HG02642 (cell line): ENCODE data around the gene TRPM3.

Source experiments
- ATAC-seq: cut with Tn5 transposase; IDR thresholded peaks from one replicate; pipeline ENCODE4 v1.9.1; 2021; ENCODE audit warnings: mild to moderate bottlenecking; ENCODE audit not compliant: unreplicated experiment, poor library complexity

TRPM3 gene

GRCh38 chr9:70542311-70542931 is 579.0 kb downstream of the TRPM3 start:
- ATAC-seq, result no peak

- no peak for ATAC-seq
Measured at GRCh38 chr9:70540016-70540415, 581.4 kb downstream of the TRPM3 start.

- no peak for ATAC-seq
Measured at GRCh38 chr9:70539526-70539925, 581.9 kb downstream of the TRPM3 start.

- no peak for ATAC-seq
Measured at GRCh38 chr9:70539001-70539400, 582.4 kb downstream of the TRPM3 start.

- ATAC-seq, result no peak
Measured at GRCh38 chr9:70537084-70537483, 584.3 kb downstream of the TRPM3 start.

- ATAC-seq, result no peak
Measured at GRCh38 chr9:70535546-70536323, 585.7 kb downstream of the TRPM3 start.

- no peak for ATAC-seq
Measured at GRCh38 chr9:70534471-70534870, 587.0 kb downstream of the TRPM3 start.

GRCh38 chr9:70534061-70534460 is 587.4 kb downstream of the TRPM3 start:
- ATAC-seq, result no peak

GRCh38 chr9:70533492-70533891 is 587.9 kb downstream of the TRPM3 start:
- ATAC-seq, result no peak

GRCh38 chr9:70532716-70533115 is 588.7 kb downstream of the TRPM3 start:
- ATAC-seq, result no peak

- no peak for ATAC-seq
Measured at GRCh38 chr9:70531311-70531710, 590.1 kb downstream of the TRPM3 start.

- ATAC-seq, result no peak
Measured at GRCh38 chr9:70530716-70531115, 590.7 kb downstream of the TRPM3 start.

- no peak for ATAC-seq
Measured at GRCh38 chr9:70529833-70530232, 591.6 kb downstream of the TRPM3 start.

- no peak for ATAC-seq
Measured at GRCh38 chr9:70529377-70529776, 592.0 kb downstream of the TRPM3 start.

GRCh38 chr9:70526902-70527301 is 594.5 kb downstream of the TRPM3 start:
- no peak for ATAC-seq

- no peak for ATAC-seq
Measured at GRCh38 chr9:70525519-70525918, 595.9 kb downstream of the TRPM3 start.

- peak; percentile 62 for ATAC-seq
Measured at GRCh38 chr9:70519912-70520724, 601.3 kb downstream of the TRPM3 start.

- no peak for ATAC-seq
Measured at GRCh38 chr9:70517926-70518610, 603.4 kb downstream of the TRPM3 start.

- no peak for ATAC-seq
Measured at GRCh38 chr9:70514273-70514672, 607.1 kb downstream of the TRPM3 start.

GRCh38 chr9:70511858-70512257 is 609.6 kb downstream of the TRPM3 start:
- no peak for ATAC-seq
